Measurements from ENCODE around the gene GSN. TPM values are rescaled to one million over a fixed set of nuclear protein-coding genes. Genes with fewer than 3 reads are reported as not detected.

Gene GSN
- total and polyA plus RNA-seq, 9 of the 15 experiments (the other 6 are each of a cell fraction or from before 2014, with no cell fraction given) = 0.39 to 16.6 (median 8.2) TPM

DNA sequence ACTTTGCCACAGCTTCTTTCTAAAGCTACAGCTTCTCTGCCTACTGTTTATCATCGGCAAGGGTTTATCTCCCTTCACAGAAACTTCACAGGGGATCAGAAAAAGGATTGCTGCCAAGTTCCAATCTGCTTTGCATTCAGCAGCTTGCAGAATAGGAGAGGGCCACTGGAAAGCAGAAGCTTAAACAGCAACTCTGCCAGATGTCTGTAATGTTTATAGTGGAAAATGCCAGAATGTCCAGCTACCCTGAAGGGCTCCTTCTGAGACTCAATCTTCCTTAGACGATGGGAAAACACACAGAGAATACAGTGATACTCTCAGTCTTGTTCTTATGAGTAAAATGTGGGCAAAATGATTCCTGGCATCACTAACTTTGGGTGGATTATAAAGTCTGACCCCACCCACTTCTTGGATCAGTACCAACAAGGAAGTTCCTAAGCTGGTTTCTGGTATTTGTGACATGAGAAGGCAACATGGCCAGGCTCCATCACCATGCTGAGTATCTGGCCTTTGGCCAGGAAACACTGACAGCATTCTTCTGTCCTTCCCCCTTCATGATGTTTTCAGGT is 83.1 kb downstream of the GSN start (continued):
- TF ChIP-seq, protein P1, sequence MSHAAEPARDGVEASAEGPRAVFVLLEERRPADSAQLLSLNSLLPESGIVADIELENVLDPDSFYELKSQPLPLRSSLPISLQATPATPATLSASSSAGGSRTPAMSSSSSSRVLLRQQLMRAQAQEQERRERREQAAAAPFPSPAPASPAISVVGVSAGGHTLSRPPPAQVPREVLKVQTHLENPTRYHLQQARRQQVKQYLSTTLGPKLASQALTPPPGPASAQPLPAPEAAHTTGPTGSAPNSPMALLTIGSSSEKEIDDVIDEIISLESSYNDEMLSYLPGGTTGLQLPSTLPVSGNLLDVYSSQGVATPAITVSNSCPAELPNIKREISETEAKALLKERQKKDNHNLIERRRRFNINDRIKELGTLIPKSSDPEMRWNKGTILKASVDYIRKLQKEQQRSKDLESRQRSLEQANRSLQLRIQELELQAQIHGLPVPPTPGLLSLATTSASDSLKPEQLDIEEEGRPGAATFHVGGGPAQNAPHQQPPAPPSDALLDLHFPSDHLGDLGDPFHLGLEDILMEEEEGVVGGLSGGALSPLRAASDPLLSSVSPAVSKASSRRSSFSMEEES (CRISPR knock-in tag; IDR thresholded peaks at IDR 0.05) = no peak
- no peak for TF ChIP-seq ZC3H4 (CRISPR knock-in tag; IDR thresholded peaks at IDR 0.05; ENCODE audit: borderline replicate concordance)

DNA sequence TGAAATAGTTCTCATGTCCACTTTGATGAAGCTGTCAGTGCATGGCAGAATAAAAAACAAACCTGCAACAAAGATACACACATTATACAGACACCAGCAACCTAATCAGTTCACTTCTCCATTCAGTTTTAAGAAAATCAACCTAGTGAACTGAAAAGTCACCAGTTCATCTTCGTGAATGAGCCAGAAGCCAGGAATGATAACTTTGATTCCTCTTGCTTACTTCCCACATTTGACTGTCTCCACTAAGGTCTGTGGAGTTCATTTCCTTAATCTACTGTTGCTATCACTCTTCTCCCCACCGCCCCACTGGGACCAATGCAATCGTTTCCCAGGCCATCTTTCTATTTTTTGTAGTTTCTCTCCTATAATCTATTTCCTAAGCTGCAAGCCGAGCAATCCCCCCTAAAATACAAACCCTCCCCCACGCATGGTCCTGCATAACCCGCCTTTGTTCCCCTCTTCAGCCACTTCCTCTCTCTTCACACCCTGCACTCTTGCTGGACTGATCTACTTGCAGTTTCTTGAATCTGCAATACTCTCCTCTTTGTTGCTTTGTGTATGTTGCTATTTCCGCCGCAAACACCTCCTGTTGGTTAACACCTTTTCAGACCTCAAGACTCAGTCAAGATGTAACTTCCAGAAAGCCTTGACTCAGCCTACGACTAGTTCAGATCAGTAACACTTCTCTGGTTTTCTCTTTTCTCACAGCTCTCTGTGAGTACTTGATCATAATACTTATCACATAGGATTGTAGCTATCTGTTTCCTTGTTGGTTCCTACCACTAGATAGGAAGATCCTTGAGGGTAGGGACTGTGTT is 85.5 kb downstream of the GSN start:
- H3K27ac ChIP-seq (ENCODE audit: extremely low read depth, low read depth, low read length) = no peak overlapping the region
- H3K36me3 ChIP-seq (ENCODE audit: control insufficient read depth, insufficient read depth, low read length) = peaks cover 56% of the 10 kb centered on the region
- no peaks in the 10 kb centered on the region for H3K79me2 ChIP-seq (ENCODE audit: control insufficient read depth, insufficient read depth, low read length)
- POLR2A ChIA-PET = interaction anchor here (0.9 to 1.9 kb wide), 4 partner anchors 9 to 169 kb away, joined by 3 to 12 read pairs (median 4); no protein-coding TSS in a partner anchor
- no peak overlapping the region for H3K4me2 ChIP-seq (ENCODE audit: insufficient read depth, low read length)
- ATAC-seq (no peak), DNase-seq (ENCODE audit: extremely low read depth in 1 of 4, low spot score in 3 of 4) (no peak), FAIRE-seq (no peak)
- H3K9ac ChIP-seq (ENCODE audit: insufficient read depth in 1 of 2, low read depth in 2 of 2, low read length in 2 of 2) = no peak overlapping the region
- CTCF ChIA-PET (ENCODE audit: low intra/inter-chr PET ratio) = no interaction called here
- TF ChIP-seq ZBTB7A (IDR thresholded peaks at IDR 0.05; ENCODE audit: borderline replicate concordance, control insufficient read depth, low read depth, low read length) (no peak), ZNF57 (CRISPR knock-in tag; IDR thresholded peaks at IDR 0.05) (no peak), SPI1 (IDR thresholded peaks at IDR 0.05; ENCODE audit: borderline replicate concordance, low read depth, low read length) (peak; percentile 73), ZNF444 (CRISPR knock-in tag; IDR thresholded peaks at IDR 0.05) (no peak), MAFF (IDR thresholded peaks at IDR 0.05; ENCODE audit: low read length) (no peak), NCOA4 (IDR thresholded peaks at IDR 0.05; ENCODE audit: partially characterized antibody) (no peak), EP400 (IDR thresholded peaks at IDR 0.05) (no peak)
- TF ChIP-seq, protein P2, sequence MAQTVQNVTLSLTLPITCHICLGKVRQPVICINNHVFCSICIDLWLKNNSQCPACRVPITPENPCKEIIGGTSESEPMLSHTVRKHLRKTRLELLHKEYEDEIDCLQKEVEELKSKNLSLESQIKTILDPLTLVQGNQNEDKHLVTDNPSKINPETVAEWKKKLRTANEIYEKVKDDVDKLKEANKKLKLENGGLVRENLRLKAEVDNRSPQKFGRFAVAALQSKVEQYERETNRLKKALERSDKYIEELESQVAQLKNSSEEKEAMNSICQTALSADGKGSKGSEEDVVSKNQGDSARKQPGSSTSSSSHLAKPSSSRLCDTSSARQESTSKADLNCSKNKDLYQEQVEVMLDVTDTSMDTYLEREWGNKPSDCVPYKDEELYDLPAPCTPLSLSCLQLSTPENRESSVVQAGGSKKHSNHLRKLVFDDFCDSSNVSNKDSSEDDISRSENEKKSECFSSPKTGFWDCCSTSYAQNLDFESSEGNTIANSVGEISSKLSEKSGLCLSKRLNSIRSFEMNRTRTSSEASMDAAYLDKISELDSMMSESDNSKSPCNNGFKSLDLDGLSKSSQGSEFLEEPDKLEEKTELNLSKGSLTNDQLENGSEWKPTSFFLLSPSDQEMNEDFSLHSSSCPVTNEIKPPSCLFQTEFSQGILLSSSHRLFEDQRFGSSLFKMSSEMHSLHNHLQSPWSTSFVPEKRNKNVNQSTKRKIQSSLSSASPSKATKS (CRISPR knock-in tag; IDR thresholded peaks at IDR 0.05) = no peak
- in situ Hi-C loops (cut with MboI) (no loop called here), intact Hi-C loops (cut with micrococcal nuclease) (no loop called here)
- no peaks in the 10 kb centered on the region for H3K9me3 ChIP-seq (replicated peaks; ENCODE audit: control insufficient read depth, insufficient read depth, low read depth, low read length)
- H3K4me3 ChIP-seq = no peak overlapping the region
- 75% methylated on average over 9 of the region's 9 CpGs for WGBS (ENCODE audit: insufficient coverage, low coverage, missing lambda C conversion rate)
- H4K20me1 ChIP-seq (replicated peaks; ENCODE audit: control insufficient read depth, insufficient read depth, low read length) = no peaks in the 10 kb centered on the region
- no TSS peak for BruUV-seq (replicated peaks)
- H3K4me1 ChIP-seq (replicated peaks in 1 of 2; ENCODE audit: control insufficient read depth in 2 of 2, insufficient read depth in 2 of 2, low read length in 2 of 2) = peaks cover 0 to 10% of the 10 kb centered on the region in 2 experiments; a peak in 2 of 5 replicates
- no peaks in the 10 kb centered on the region for H3K27me3 ChIP-seq (ENCODE audit: control insufficient read depth in 2 of 2, insufficient read depth in 2 of 2, low read length in 2 of 2)
- H2AFZ ChIP-seq (ENCODE audit: low read depth, low read length) = no peak overlapping the region
- no peaks in the 10 kb centered on the region for H3K9me1 ChIP-seq (ENCODE audit: control insufficient read depth, insufficient read depth, low read length)

Data from K562 (cell line).